Lower lobe of right lung (tissue), 2 donors: ENCODE data around the gene ACVRL1. TPM values are rescaled to one million over a fixed set of nuclear protein-coding genes. Genes with fewer than 3 reads are reported as not detected.
"Not testable (repeated sequence)": the region's sequence is repeated elsewhere in the genome, so short reads cannot be mapped to it uniquely, and the experiment has no call there.

Experiments
- ATAC-seq, 2 donors: fragments of 200-7000 bp; cut with Tn5 transposase; one replicate each; pipeline ENCODE4 v1.9.1; 2020 to 2022; ENCODE audit warnings: mild to moderate bottlenecking in 2 of 2, moderate library complexity in 2 of 2
- DNase-seq: peaks from one replicate; pipeline ENCODE4 v3.0.0-alpha.2; 2020
- H3K27ac ChIP-seq: fragments of 200-600 bp; one replicate; pipeline ENCODE4 v1.8.0; 2022
- H3K27me3 ChIP-seq: fragments of 200-600 bp; one replicate; pipeline ENCODE4 v1.8.0; 2022; ENCODE audit warnings: low read depth
- H3K36me3 ChIP-seq: fragments of 200-600 bp; one replicate; pipeline ENCODE4 v1.8.0; 2022; ENCODE audit warnings: mild to moderate bottlenecking
- H3K4me1 ChIP-seq: fragments of 200-600 bp; one replicate; pipeline ENCODE4 v1.8.0; 2022
- H3K4me3 ChIP-seq: fragments of 200-600 bp; one replicate; pipeline ENCODE4 v1.8.0; 2022; ENCODE audit warnings: mild to moderate bottlenecking
- H3K9me3 ChIP-seq: fragments of 200-600 bp; one replicate; pipeline ENCODE4 v1.8.0; 2022
- intact Hi-C: fragments of 100-400 bp; cut with DNase I; formaldehyde crosslinking; loops from one replicate; pipeline ENCODE4 v1.11.0; 2022
- total RNA-seq: library from RNA; stranded (reverse); fragmentation: NEBNext Ultra II Directional; extraction: Animal tissue kit (Norgen Biotek cat#: 25700); gene quantifications from one replicate; pipeline ENCODE4 v1.2.1, GENCODE V29; 2021
- TF ChIP-seq, protein P1 (sequence below): fragments of 200-600 bp; IDR thresholded peaks from one replicate; pipeline ENCODE4 v1.8.0; 2022; ENCODE audit warnings: antibody characterized with exemption, mild to moderate bottlenecking
- donor health status: DM: no; HTN: yes; CAD: no; lungs with severe emphysema.

ACVRL1 gene
- total RNA-seq, 1 donor from 2014 or later = 242 TPM

DNA sequence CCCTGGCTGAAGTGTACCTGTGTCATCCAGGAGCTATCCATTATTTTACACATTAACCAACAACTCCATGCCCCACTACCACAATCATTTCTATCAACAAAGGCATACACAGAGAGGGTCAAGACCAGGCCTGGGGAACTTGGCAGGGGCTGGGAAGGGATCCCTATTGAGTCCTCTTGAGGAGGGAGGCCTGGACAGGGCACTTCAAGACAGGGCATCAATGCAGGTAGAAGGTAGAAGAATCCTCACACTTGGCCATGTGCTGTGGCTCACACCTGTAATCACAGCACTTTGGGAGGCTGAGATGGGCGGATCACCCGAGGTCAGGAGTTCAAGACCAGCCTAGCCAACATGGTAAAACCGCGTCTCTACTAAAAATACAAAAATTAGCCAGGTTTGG is 32.8 kb upstream of the ACVRL1 start:
- TF ChIP-seq, protein P1, sequence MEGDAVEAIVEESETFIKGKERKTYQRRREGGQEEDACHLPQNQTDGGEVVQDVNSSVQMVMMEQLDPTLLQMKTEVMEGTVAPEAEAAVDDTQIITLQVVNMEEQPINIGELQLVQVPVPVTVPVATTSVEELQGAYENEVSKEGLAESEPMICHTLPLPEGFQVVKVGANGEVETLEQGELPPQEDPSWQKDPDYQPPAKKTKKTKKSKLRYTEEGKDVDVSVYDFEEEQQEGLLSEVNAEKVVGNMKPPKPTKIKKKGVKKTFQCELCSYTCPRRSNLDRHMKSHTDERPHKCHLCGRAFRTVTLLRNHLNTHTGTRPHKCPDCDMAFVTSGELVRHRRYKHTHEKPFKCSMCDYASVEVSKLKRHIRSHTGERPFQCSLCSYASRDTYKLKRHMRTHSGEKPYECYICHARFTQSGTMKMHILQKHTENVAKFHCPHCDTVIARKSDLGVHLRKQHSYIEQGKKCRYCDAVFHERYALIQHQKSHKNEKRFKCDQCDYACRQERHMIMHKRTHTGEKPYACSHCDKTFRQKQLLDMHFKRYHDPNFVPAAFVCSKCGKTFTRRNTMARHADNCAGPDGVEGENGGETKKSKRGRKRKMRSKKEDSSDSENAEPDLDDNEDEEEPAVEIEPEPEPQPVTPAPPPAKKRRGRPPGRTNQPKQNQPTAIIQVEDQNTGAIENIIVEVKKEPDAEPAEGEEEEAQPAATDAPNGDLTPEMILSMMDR = no peak
- peaks cover 11% of the 10 kb centered on the region for H3K27me3 ChIP-seq
- H3K9me3 ChIP-seq = no peaks in the 10 kb centered on the region
- no peak overlapping the region for H3K27ac ChIP-seq
- H3K4me3 ChIP-seq = no peak overlapping the region
- DNase-seq (no peak), ATAC-seq (no peak)
- intact Hi-C loops = no loop called here
- no peaks in the 10 kb centered on the region for H3K36me3 ChIP-seq
- peaks cover 22% of the 10 kb centered on the region for H3K4me1 ChIP-seq

DNA sequence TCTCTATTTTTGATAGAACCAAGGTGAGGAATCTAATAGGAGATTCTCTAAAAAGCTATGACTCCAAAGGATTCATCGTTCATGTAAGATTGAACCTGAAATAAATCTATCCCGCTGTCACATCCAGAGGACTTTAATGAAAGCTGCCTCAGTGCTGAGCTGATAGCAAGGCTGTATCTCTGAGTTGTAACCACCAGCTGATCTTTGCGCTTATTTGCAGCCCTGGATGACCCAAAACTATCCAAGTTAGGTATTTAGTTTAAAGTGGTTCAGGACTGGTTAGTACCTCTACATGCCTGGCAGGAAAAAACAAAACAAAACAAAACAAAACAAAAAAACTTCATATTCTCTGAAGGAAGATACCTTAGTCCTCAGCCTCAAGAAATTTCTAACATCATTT is 28.2 kb upstream of the ACVRL1 start:
- ATAC-seq (no peak), DNase-seq (no peak)

DNA sequence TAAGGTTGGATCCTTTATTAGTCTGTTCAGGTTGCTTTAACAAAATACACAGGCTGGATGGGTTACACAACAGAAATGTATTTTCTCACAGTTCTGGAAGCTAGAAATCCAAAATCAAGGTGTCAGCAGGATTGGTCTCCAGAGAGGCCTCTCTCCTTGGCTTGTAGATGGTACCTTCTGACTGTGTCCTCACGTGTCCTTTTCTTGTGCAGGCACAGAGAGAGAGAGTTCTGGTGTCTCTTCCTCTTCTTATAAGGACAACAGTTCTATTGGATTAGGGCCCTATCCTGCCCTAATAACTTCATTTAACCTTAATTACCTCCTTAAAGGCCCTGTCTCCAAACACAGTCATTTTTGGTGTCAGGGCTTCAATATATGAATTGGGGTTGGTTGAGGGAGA is 24.0 kb upstream of the ACVRL1 start:
- no peak overlapping the region for H3K4me3 ChIP-seq
- DNase-seq (no peak), ATAC-seq (no peak)
- no peaks in the 10 kb centered on the region for H3K27me3 ChIP-seq
- H3K4me1 ChIP-seq = peaks cover 13% of the 10 kb centered on the region
- intact Hi-C loops = no loop called here
- TF ChIP-seq, protein P1 = no peak
- H3K9me3 ChIP-seq = no peaks in the 10 kb centered on the region
- H3K36me3 ChIP-seq = no peaks in the 10 kb centered on the region
- H3K27ac ChIP-seq = no peak overlapping the region

More for the DNA sequence above, 28.2 kb upstream of the ACVRL1 start:
- H3K4me3 ChIP-seq = no peak overlapping the region
- no peak overlapping the region for H3K27ac ChIP-seq
- H3K9me3 ChIP-seq = no peaks in the 10 kb centered on the region
- TF ChIP-seq, protein P1 = no peak
- intact Hi-C loops = no loop called here
- no peaks in the 10 kb centered on the region for H3K4me1 ChIP-seq
- H3K36me3 ChIP-seq = no peaks in the 10 kb centered on the region
- no peaks in the 10 kb centered on the region for H3K27me3 ChIP-seq

DNA sequence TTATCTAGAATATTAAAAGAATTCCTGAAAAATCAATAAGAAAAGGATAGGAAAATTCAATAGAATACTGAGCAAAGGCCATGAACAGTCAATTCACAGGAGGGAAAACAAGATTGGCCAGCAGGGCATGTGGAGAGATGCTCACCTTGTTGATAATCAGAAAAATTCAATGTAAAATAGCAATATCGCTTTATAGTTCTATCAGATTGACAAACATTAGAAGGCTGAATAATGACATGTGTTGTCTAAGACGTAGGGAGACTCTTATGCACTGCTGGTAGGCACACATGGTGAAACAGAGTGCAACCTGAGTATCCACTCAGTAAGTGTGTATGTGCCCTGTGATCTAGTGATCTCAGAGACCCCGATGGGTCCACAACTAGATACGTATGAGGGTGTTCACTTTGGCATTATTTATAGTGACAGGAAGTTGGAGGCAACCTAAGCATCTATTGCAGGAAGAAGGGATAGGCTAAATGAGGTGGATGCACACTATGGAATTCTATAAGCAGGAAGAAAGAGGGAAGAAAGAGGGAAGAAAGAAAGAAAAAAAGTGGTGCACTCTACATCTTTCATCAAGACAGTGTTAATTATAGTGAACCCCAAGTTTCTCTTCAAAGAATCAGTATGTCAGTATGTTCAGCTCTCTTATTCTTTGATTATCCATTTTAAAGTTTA is 23.2 kb upstream of the ACVRL1 start:
- no peaks in the 10 kb centered on the region for H3K36me3 ChIP-seq
- no peaks in the 10 kb centered on the region for H3K9me3 ChIP-seq
- H3K4me3 ChIP-seq = no peak overlapping the region
- no peak for ATAC-seq
- H3K27me3 ChIP-seq = no peaks in the 10 kb centered on the region
- intact Hi-C loops = no loop called here
- TF ChIP-seq, protein P1 = no peak
- no peak overlapping the region for H3K27ac ChIP-seq
- H3K4me1 ChIP-seq = peaks cover 13% of the 10 kb centered on the region
- no peak for DNase-seq

DNA sequence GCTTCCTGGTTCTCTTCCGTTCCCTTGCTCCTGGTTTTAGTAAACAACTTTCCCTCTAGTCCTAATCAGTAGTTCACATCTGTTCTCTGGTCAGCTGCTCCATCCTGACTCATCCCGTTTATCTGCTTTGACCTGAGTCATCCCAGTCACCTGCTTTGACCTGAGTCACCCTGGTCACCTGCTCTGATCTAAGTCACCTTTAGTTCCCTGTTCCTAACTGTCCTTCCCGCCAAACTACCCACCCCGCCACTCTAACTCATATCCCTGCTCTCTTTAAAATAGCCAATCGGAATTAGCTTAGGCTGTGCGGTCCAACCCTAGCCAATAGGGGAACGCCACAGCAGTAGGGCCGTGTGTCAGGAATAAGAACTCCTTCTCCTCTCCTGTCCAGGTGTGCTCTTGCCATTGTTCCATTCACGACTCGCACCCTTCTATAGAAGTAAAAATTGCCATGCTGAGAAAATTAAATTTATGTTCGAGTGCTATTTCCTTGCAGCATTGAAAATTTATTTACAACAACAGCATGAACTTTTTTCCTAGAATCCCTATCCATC is 22.6 kb upstream of the ACVRL1 start:
- Histone ChIP-seq H3K4me1 (peaks cover 13% of the 10 kb centered on the region), H3K27me3 (no peaks in the 10 kb centered on the region), H3K27ac (no peak overlapping the region), H3K9me3 (no peaks in the 10 kb centered on the region), H3K4me3 (no peak overlapping the region), H3K36me3 (no peaks in the 10 kb centered on the region)
- DNase-seq (no peak), ATAC-seq (no peak)
- TF ChIP-seq, protein P1 = no peak
- intact Hi-C loops = no loop called here

DNA sequence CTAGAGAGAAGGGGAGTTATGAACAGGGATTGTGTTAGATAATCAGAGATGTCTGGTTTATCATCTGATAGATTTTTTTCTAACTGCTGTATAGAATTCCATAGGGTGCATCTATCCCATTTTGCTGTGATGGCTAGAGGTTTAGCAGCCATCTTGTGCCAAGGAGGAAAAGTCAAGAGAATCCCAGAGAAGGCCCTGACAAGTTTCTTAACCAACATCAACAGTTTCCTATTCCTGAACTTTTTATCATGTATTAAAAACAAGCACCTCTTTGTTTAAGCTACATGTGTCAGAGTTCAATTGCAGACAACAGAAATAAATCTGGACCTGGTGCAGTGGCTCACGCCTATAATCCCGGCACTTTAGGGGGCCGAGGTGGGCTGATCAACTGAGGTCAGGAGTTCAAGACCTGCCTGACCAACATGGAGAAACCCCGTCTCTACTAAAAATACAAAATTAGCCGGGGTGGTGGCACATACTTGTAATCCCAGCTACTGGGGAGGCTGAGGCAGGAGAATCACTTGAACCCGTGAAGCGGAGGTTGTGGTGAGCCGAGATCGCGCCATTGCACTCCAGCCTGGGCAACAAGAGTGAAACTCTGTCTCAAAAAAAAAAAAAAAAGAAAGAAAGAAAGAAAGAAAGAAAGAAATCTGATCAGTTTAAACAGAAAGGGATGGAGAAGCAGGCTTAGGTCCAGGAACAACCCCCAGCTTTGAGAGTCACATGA is 21.8 kb upstream of the ACVRL1 start:
- H3K36me3 ChIP-seq, H3K4me3 ChIP-seq, H3K9me3 ChIP-seq, intact Hi-C loops, DNase-seq, ATAC-seq, H3K27ac ChIP-seq, H3K27me3 ChIP-seq: not testable (repeated sequence)
- peaks cover 13% of the 10 kb centered on the region for H3K4me1 ChIP-seq
